G401.6 (cell line): Measurements from ENCODE around the gene DAP.

Experiments used
- FAIRE-seq: peaks from 2 replicates; lab custom pipeline; 2012; peaks lifted over from hg19 to GRCh38; lab: Jason Lieb, UNC

Gene DAP

GRCh38 chr5:10760096-10760920 lies 726 bp downstream of the DAP start:
- no peak for FAIRE-seq

GRCh38 chr5:10759111-10759510 lies 1.9 kb downstream of the DAP start:
- no peak for FAIRE-seq

- no peak for FAIRE-seq
Measured at GRCh38 chr5:10757922-10758555, 3.0 kb downstream of the DAP start.

GRCh38 chr5:10757043-10757442 lies 4.0 kb downstream of the DAP start:
- no peak for FAIRE-seq

- FAIRE-seq = no peak
Measured at GRCh38 chr5:10756549-10756948, 4.5 kb downstream of the DAP start.

- no peak for FAIRE-seq
Measured at GRCh38 chr5:10753178-10753577, 7.9 kb downstream of the DAP start.

GRCh38 chr5:10752451-10752850 lies 8.6 kb downstream of the DAP start:
- no peak for FAIRE-seq

- FAIRE-seq = no peak
Measured at GRCh38 chr5:10750909-10751308, 10.1 kb downstream of the DAP start.

GRCh38 chr5:10747678-10748622 lies 13.1 kb downstream of the DAP start:
- no peak for FAIRE-seq

- no peak for FAIRE-seq
Measured at GRCh38 chr5:10746711-10747110, 14.3 kb downstream of the DAP start.

- no peak for FAIRE-seq
Measured at GRCh38 chr5:10745133-10745532, 15.9 kb downstream of the DAP start.

GRCh38 chr5:10744681-10745080 lies 16.4 kb downstream of the DAP start:
- FAIRE-seq = no peak

GRCh38 chr5:10743951-10744350 lies 17.1 kb downstream of the DAP start:
- no peak for FAIRE-seq

GRCh38 chr5:10743526-10743925 lies 17.5 kb downstream of the DAP start:
- no peak for FAIRE-seq

GRCh38 chr5:10741661-10742060 lies 19.4 kb downstream of the DAP start:
- FAIRE-seq = no peak

GRCh38 chr5:10740384-10740783 lies 20.6 kb downstream of the DAP start:
- no peak for FAIRE-seq

GRCh38 chr5:10737880-10738279 lies 23.2 kb downstream of the DAP start:
- FAIRE-seq = no peak

- FAIRE-seq = no peak
Measured at GRCh38 chr5:10736808-10737207, 24.2 kb downstream of the DAP start.

GRCh38 chr5:10736354-10736753 lies 24.7 kb downstream of the DAP start:
- no peak for FAIRE-seq

GRCh38 chr5:10735569-10736276 lies 25.3 kb downstream of the DAP start:
- FAIRE-seq = no peak

- no peak for FAIRE-seq
Measured at GRCh38 chr5:10734832-10735523, 26.1 kb downstream of the DAP start.
